ENCODE results near the gene ETFB. TPM values are rescaled to one million over a fixed set of nuclear protein-coding genes. Genes with fewer than 3 reads are reported as not detected.

ETFB gene
- total and polyA plus RNA-seq, 10 of the 15 experiments (the other 5 are each of a cell fraction or from before 2014, with no cell fraction given), result 15.1 to 166 (median 87.8) TPM

DNA sequence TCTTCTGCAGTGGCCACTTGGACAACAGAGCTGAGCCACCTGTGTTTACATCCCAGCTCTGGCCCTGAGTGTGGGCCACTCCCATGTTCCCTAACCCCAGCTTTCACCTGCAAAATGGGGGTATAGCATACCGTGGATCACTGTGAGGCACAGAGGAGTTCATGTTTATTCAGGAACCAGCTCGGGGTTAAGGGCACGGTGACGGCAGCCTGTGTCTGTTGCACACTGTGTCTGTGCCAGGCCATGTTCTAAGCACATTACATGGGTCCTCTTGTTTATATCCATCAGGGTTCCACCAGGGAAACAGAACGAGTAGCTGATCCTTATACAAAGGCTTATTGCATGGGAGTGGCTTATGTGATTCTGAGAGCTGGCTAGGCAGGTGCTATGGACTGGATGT is 68.8 kb downstream of the ETFB start:
- FAIRE-seq, result no peak
- Histone ChIP-seq H4K20me1 (ENCODE audit: control insufficient read depth, insufficient read depth) (no peaks in the 10 kb centered on the region), H3K9me3 (replicated peaks; ENCODE audit: control insufficient read depth, insufficient read depth, low read length) (no peaks in the 10 kb centered on the region), H3K79me2 (ENCODE audit: control insufficient read depth, insufficient read depth, low read length) (no peaks in the 10 kb centered on the region), H2AFZ (ENCODE audit: control insufficient read depth, low read depth, low read length) (no peak overlapping the region), H3K9ac (ENCODE audit: control insufficient read depth, insufficient read depth, low read length) (no peak overlapping the region), H3K4me3 (no peak overlapping the region), H3K4me1 (ENCODE audit: control insufficient read depth, insufficient read depth, low read length) (no peaks in the 10 kb centered on the region), H3K36me3 (ENCODE audit: control insufficient read depth in 2 of 2, insufficient read depth in 2 of 2, low read length in 1 of 2) (no peaks in the 10 kb centered on the region), H3K27me3 (replicated peaks in 1 of 2; ENCODE audit: control insufficient read depth in 2 of 2, insufficient read depth in 2 of 2, low read length in 1 of 2) (peaks cover 0 to 3% of the 10 kb centered on the region in 2 experiments; a peak in 2 of 4 replicates), H3K4me2 (ENCODE audit: control insufficient read depth, insufficient read depth) (no peak overlapping the region), H3K27ac (ENCODE audit: control insufficient read depth, insufficient read depth) (no peak overlapping the region)
- BruUV-seq (replicated peaks), result no TSS peak
- ChIA-PET SMC1A (ENCODE audit: uncharacterized antibody, unreplicated experiment) (no interaction called here), RAD21 (ENCODE audit: unreplicated experiment) (no interaction called here), CTCF (interaction anchor here (0.9 to 1.4 kb wide), 2 partner anchors 145 to 176 kb away, joined by 3 to 4 read pairs; no protein-coding TSS in a partner anchor), POLR2A (no interaction called here)
- ATAC-seq, result no peak
- in situ Hi-C loops (cut with MboI) (no loop called here), intact Hi-C loops (cut with micrococcal nuclease; ENCODE audit: unreplicated experiment) (no loop called here)
- TF ChIP-seq, protein P1, sequence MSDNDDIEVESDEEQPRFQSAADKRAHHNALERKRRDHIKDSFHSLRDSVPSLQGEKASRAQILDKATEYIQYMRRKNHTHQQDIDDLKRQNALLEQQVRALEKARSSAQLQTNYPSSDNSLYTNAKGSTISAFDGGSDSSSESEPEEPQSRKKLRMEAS (IDR thresholded peaks at IDR 0.05; ENCODE audit: low read depth, low read length), result no peak
- TF ChIP-seq ZBED1 (IDR thresholded peaks at IDR 0.05; ENCODE audit: borderline replicate concordance), result no peak
- TF ChIP-seq ZNF622 (IDR thresholded peaks at IDR 0.05), result no peak
- TF ChIP-seq SMARCA5 (IDR thresholded peaks at IDR 0.05), result no peak
- TF ChIP-seq TARDBP (IDR thresholded peaks at IDR 0.05; ENCODE audit: borderline replicate concordance), result no peak
- TF ChIP-seq MTA3 (IDR thresholded peaks at IDR 0.05; ENCODE audit: borderline replicate concordance, low read length), result no peak
- TF ChIP-seq ZNF384 (IDR thresholded peaks at IDR 0.05; ENCODE audit: borderline replicate concordance, low read depth, low read length), result no peak
- no peak for TF ChIP-seq E2F4 (IDR thresholded peaks at IDR 0.05; ENCODE audit: low read depth, low read length)
- TF ChIP-seq HCFC1 (IDR thresholded peaks at IDR 0.05; ENCODE audit: low read length), result no peak
- TF ChIP-seq POLR2AphosphoS5 (IDR thresholded peaks at IDR 0.05; ENCODE audit: low read length), result no peak
- no peak for TF ChIP-seq NR2C2 (IDR thresholded peaks at IDR 0.05; ENCODE audit: borderline replicate concordance, control insufficient read depth, insufficient read length, low read depth)
- no peak for TF ChIP-seq BHLHE40 (IDR thresholded peaks at IDR 0.05; ENCODE audit: borderline replicate concordance in 1 of 2, low read depth in 2 of 2, low read length in 1 of 2)
- no peak for TF ChIP-seq RB1 (IDR thresholded peaks at IDR 0.05; ENCODE audit: borderline replicate concordance)
- no peak for TF ChIP-seq E2F8 (IDR thresholded peaks at IDR 0.05; ENCODE audit: low read depth, partially characterized antibody)
- no peak for TF ChIP-seq IKZF2 (IDR thresholded peaks at IDR 0.05)
- no peak for TF ChIP-seq HDAC2 (IDR thresholded peaks at IDR 0.05)
- whole genome bisulfite sequencing (ENCODE audit: insufficient coverage, insufficient replicate concordance, low lambda C conversion rate, missing lambda C conversion rate), result 41% methylated on average over 5 of the region's 5 CpGs
- DNase-seq (ENCODE audit: low read depth, low spot score), result no peak
